Amniotic epithelial cell (primary cell): Measurements from ENCODE around the gene SPSB1.

Experiments used
- DNase-seq: peaks from one replicate; pipeline ENCODE4 v3.0.0-alpha.2; 2010; ENCODE audit warnings: low read depth

SPSB1 gene

DNA sequence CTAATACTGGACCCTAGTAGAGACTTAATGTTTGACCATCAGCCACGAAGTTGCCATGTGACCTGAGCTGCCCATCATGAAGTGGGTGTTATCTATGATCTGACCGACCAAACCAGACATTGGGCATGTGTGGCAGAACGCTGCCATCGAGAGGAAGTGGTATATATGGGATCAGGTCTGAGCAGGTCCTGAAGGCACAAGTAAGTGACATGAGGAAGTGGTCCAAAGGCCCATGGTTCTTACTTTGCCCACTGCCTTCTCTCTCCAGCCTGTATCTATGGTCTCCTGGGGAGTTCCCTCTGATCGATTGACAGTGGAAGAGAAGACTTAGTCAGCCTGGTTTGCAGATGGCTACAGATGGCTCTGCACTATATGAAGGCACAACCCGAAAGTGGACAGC is 7.9 kb downstream of the SPSB1 start:
- DNase-seq, result no peak

DNA sequence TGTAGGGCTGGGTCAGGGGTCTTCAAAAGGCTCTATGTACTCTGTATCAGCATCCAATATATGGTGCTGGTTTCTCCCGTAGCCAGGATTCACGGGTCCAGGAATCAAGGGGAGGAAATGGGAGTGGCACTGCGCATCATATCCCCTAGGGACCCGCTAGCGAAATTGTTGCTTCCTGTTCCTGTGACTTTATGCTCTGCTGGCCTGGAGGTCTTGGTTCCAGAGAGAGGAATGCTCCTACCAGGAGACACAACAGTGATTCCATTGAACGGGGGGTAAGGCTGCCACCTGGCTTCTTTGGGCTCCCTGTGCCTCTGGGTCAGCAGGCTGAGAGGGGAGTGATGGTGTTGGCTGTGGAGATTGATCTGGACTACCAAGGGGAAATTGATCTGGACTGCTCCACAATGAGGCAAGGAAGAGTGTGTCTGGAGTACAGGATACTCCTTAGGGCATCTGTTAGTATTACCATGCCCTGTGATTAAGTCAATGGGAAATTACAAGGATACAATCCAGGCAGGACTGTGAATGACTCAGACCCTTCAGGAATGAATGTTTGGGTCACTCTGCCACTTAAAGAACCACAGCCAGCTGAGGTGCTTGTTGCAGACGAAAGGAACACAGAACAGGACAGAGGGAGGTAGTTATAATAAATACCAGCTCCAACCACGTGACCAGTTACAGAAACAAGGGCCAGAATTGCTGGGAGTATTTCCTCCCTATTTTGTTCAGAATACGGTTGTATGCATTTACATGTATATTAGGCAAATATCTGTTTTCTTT is 10.2 kb downstream of the SPSB1 start:
- peak; percentile 93 for DNase-seq

DNA sequence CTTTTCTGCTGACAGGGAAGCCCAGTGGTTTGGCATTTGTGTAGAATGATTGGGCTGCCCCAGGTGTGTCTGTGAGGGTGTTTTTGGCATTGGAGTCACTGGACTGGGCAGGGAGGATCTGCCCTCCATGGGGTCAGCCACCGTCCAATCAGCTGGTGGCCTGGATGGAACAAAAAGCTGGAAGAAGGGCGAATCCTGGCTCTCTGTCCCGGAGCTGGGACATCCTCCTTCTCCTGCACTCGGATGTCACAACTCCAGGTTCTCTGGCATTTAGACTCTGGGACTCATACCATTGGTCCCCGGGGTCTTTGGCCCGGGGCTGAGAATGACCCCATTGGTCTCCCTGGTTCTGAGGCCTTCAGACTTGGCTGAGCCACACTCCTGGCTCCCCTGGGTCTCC is 11.2 kb downstream of the SPSB1 start:
- no peak for DNase-seq

DNA sequence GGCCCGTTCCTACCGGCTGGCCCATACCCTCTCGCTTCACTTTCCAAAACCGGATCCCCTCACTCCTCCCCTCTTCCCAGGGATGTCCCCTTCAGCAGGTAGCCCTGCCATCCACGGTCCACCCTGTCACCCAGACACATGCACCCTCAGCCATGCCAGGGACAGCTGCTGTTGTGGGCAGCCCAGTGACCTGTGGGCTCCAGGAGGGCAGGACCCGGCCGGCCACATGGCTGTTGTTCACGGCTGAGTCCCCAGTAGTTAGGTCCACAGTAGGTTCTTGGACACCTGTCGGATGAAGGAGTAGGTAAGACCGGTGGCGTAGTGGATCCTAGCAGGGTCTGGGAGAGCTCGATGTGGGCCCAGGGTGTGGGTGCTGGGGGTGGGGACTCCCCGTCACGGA is 12.5 kb downstream of the SPSB1 start:
- no peak for DNase-seq

DNA sequence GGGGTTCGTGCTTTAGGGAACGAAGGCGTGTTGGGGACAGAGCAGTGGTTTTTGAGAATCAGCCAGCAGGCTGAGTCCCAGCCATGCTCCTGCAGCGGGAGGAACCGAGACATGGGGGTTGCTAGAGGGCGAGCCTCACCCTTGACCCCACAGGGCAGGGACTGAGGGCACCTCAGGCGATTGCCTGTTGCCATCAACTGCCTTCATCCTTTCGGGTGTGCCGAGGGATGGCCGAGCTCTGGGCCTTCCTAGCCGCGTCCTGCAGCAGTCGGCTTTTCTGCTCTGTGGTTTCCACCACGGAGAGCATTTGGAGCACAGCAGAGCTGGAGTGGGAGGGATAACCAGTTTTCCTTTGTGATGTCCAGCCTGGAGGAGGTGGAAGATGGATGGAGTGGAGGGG is 13.3 kb downstream of the SPSB1 start:
- no peak for DNase-seq

DNA sequence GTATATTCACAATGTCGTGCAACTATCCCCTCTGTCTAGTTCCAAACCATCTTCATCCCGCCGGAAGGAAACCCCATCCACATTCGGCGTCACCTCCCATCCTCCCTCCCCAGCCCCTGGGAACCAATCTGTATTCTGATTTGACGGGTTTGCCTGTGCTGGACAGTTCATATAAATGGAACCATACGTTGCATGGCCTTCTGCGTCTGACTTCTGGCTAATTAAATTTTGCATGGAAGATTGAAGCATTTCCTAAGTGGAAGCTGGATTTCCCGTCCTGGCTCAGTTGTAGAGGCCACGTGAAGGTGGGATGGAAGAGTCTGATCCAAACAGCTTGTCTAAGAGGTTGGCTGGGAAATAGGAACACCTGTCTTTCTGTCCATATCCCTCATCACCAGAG is 14.6 kb downstream of the SPSB1 start:
- DNase-seq, result no peak

DNA sequence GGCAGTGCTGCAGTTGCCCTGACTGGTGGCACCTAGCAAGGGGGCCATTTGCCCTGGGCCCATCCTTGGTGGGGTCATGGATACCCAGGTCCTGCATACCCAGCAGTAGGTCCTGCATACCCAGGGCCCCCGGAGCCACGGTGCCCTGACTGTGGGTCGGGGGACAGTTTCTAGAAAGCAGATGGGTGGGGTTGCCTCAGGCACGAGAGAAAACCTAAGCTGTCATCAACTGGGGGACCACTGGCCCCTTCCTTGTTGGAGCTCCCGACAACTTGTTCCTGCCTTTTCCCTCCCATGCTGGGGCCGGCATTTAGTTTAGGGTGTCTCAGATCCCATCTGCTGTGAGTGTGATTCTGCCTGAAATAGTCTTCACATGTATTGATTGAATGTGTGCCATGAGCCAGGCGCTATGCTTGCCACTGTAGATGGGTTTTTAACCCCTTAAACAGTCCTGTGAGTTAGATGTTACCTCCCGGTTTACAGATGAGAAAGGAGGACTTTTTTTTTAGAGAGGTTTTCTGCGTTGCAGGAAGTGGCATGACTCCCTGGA is 15.6 kb downstream of the SPSB1 start:
- DNase-seq, result no peak

DNA sequence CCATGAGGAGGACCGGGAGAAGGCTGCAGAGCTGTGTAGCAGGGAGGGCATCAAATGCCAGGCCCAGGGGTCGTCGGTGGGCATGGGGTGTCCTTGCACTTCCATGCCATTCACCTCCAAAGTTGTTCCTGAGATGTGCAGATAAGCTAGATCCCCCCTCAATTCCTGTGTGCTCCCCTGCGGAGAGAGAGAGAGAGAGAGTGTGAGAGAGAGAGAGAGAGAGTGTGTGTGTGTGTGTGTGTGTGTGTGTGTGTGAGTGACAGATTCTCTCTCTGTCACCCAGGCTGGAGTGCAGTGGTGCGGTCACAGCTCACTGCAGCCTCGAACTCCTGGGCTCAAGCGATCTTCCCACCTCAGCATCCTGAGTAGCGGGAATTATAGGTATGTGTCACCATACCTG is 16.4 kb downstream of the SPSB1 start:
- no peak for DNase-seq

DNA sequence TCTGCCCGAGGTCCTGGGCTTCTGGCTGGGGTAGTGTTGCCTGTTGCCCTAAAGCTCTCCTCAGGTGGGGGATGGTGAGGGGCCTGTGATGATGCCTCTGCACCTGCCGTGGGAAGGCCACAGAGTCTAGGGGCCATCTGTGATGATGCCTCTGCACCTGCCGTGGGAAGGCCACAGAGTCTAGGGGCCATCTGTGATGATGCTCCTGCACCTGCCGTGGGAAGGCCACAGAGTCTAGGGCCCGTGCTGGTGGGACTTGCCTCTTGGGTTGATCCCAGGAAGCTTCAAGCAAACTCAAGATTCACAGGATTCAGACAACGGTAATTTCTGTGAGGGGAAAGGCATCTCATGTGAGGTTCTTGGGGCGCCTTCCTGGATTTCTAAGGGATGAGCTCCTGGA is 17.3 kb downstream of the SPSB1 start:
- DNase-seq, result no peak

DNA sequence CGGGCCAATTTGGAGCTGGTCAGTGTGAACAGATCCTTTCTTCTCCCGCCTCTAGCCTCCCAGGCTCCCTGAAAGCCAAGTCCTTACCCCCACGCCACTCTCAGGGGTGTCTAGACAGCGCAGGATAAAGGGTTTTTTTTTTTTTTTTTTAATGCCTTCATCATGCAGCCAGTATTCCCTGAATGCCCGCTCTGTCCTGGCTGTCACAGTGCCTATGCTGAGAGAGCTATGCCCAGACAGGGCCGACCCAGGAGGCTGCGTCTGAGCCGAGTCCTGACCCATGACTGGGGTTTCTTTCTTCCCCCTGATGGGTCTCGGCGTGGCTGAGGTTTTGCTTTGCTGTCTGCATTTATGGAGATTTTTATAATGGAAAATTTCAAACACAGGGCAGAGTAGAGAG is 18.3 kb downstream of the SPSB1 start:
- no peak for DNase-seq

DNA sequence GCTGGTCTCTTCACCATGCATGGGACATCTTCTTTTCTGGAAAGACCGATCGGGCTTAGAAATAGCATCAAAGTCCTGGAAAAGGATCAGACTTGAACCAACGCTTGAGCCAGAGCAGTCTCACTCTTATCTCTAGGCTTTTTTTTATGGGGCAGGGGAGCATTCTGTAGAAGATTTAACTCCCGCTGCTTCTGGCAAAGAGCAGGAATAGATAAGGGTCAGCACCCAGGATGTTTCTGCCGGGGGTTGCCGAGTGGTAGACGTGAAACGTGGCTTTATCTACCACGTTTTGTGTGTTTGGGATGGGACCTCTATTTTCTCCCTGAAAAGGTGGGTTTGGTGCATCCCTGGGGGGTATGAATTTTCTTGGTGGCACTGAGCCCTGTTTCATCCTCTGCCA is 18.8 kb downstream of the SPSB1 start:
- DNase-seq, result peak; percentile 43

DNA sequence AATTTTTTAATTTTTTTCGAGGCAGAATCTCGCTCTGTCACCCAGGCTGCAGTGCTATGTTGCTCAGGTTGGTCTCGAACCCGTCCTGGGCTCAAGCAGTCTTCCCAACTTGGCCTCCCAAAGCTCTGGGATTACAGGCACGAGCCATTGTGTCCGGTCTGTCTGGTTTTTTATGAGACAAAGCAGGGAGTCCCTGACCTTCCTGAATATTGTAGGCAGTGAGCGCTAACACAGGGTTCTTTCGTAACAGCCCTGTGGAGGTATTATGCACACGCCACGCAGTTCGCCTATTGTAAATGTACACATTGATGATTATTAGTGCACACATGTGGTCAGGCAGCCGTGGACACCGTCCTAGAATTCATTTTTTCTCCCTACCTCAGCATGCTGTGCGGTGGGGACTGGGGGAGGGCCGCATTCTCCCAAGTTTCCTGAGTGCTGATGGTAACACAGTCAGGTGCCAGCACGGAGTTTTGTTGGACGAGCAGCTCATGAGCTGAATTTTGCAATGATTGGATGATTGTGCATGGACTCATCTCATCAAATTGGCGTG is 19.6 kb downstream of the SPSB1 start:
- no peak for DNase-seq

DNA sequence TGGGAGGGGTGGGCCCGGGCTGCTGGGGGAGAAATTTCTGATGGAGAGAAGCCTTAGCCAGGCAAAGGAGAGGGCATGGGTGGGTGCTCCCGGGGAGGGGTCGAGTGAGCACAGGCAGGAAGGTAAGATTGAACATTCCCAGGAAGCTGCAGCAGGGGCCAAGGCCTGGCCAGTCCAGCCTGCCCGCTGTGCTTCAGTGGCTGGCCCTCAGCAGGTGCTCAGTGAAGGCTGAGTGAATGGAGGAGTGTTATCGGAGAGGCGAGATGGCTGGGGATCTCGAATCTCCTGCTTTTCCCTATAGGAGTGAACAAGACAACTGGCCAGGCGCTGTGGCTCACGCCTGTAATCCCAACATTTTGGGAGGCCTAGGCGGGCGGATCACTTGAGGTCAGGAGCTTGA is 20.9 kb downstream of the SPSB1 start:
- DNase-seq, result no peak

DNA sequence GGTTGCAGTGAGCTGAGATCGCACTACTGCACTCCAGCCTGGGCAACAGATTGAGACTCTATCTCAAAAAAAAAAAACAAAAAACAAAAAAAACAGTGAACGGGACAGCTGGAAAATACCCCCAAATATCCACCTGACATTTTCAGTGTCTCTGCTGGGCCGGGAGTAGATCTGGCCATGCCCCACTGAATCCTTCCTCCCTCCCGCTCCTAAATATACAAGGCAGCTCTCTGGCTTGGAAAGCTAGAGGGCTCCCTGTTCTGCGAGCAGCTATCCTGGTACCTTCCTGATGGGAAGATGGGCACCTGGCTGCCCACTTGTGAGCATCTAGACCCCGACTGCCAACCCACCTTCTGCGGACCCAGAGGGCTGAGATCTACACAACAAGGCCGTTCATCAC is 21.4 kb downstream of the SPSB1 start:
- no peak for DNase-seq

DNA sequence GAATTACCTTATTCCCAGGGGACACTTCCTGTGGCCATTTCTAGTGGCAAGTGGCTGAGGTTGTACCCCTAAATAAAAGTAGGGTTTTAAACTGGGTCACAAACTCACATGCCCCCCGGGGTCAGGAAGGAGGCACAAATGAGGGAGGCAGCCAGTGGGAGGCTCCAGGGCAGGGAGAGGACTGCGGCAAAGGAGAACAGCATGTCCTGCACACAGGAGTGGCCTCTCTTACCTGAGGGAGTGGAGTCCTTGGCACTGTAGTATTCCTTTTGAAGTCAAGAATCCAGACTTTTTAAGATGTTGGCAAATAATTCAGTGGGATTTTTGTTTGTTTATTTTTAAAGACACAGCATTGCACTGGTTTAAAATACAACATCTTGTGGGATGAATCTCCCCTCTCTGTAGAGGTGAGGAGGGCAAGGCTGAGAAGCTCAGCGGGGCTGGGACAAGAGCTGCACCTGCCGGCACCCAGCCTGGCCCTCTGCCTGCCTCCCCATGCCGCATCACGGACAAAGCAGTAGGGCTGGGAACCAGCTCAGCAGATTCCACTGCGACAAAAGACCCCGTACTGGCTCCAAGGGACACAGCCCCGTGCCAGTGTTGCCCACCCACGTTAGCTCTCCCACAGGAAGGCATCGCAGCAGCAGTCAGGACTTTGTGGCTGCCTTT is 22.2 kb downstream of the SPSB1 start:
- no peak for DNase-seq

DNA sequence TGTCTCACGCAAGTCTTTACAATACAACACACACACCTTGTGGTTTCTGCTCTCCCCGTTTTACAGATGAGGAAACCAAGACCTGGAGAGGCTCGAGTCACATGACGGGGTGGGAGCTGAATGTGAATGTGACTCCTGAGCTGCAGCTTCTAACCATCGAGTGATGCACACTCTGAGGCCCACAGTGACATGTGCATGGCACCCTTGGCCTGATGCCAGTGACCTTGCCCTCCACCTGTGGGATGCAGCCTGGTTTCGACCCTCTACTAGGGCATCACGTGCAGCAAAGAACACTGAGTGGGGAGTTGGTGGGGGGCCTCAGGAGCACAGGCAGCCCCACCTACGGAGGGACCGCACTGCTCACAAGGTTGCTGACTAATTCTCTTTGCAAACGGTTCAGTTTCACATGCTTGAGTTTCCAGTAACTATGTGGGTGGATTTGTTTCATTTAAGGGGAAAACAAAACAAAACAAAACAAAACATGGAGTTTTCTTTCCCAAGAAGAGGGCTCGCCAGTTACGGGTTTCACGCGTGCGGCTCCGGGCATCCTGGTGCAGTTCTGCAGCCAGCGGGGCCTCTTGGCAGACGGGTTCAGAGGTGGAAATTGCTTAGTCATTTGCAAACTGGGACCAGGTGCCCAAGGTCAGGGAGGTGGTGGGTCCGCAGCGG is 22.9 kb downstream of the SPSB1 start:
- peak; percentile 87 for DNase-seq

DNA sequence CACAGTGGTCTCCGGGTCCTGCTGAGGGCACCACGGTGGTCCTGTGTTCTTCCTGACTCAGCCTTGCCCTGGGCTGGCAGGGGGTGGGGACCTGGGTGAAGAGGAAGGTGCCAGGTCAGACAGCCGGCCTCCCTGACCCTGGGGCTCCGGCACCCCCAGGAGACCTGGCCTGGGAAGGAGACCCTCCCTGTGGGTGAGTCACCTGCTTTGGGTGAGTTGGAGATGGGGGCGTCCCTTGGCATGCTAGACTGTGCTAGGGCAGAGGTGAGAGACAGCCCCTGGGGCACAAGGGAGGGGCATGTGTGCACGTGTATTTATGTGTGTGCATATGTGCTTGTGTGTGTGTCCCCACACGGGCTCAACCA is 23.4 kb downstream of the SPSB1 start:
- DNase-seq, result no peak

DNA sequence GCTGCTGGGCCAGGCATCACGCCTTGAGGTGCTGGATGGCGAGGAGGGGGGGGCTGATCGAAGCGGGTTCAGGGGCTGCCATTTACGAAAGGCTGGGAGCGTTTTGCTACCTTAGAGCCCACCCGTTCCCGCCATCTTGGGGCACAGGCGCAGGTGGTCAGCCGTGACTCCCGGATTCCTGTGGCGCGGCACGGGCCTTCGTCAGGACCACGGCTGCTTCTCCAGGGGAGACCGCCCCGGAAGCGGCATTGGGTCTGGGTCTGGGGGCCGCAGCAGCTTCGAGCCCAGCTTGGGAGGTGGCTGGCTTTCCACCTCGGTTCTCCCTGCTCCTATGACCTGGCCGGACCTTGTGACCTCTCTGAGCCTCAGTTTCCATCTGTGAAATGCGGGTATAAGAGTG is 23.8 kb downstream of the SPSB1 start:
- DNase-seq, result no peak

DNA sequence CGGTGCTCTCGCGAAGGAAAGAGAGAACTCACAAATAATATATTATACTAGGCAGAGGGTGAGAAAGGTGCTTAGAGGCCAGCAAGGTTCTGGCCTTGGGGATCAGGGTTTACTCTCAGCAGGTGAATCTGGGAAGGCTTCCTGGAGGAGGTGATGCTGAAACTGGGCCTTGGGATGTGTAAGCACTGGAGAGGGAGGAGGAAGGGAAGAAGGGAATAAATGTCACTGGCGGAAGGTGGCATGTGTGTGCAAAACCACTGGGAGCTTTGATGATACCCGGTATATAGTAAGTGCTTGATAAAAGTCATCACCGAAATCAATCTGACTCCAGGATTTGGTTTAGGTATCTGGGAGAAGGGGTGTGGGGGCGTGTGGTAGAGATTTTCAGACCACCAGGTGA is 24.4 kb downstream of the SPSB1 start:
- DNase-seq, result no peak

DNA sequence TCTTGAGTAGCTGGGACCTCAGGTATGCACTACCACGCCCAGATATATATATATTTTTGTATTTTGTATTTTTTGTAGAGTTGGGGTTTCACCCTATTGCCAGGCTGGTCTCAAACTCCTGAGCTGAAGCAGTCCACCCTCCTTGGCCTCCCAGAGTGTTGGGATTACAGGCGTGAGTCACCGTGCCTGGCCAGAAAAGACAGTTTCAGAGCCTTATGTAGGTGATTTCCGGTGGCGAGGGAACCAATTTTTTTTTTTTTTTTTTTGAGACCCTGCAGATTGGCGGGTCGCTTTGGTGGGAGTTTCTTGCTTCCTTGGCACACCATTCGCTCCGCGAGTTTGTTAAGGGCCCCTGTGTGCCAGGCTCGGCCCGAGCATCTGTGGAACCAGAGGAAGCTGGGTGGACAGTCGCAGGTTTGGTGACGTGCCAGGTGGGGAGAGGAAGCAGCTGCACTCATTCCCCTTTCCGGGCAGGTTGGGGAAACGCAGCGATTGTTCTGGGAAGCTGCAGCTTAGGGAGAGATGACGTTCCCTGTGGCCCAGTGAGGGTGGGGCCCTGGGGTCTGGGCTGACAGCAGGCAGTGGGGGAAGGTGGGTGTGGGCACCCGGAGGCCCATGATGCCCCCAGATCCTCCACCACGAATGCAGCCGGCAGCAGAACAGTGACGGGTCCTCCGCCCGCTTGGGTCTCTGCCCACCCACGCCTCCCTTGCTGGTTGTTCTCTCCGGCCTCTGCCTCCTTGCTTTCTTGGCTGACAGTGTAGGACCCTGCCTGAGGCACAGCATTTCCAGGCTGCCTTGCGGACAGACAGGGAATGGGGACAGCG is 25.1 kb downstream of the SPSB1 start:
- DNase-seq, result peak; percentile 66

DNA sequence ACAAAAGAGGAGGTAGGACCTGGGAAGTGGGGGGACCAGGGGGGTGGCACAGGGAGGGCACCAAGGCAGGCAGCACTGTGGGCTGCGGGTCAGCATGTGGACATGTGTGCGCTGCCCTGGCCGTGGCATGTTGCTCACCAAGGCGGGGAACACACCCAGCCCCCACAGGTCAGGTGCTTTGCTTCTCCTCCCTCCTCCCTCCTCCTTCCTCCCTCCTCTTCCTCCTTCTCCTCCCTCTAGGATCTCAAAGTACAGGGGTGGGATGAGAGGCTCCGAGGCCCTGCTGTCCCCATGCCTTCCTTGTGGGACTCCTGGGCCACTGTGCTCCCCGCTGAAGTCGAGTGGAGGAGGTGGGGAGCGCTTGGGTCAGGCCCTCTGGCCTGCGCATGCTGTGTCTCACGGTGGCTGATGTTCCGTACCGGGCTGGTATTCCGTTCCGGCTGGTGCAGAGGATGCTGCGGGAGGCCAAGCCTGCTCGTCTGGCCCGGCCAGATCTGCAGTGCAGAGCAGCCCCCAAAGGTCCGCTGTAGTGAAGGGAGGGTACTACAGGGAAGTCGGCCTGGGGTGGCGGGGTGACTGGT is 26.6 kb downstream of the SPSB1 start:
- DNase-seq, result no peak
